GM21825 (cell line): ENCODE measurements around the gene CPZ.
"Not testable (repeated sequence)": the region's sequence is repeated elsewhere in the genome, so short reads cannot be mapped to it uniquely, and the experiment has no call there.

Source experiments
- ATAC-seq: cut with Tn5 transposase; IDR thresholded peaks from one replicate; pipeline ENCODE4 v1.9.1; 2021; ENCODE audit warnings: mild to moderate bottlenecking, moderate library complexity; ENCODE audit not compliant: unreplicated experiment

The CPZ gene

GRCh38 chr4:8634773-8635172, 42.2 kb downstream of the CPZ start:
- ATAC-seq, result not testable (repeated sequence)

- ATAC-seq, result not testable (repeated sequence)
Measured at GRCh38 chr4:8635897-8636554, 43.5 kb downstream of the CPZ start.

GRCh38 chr4:8637456-8637984, 45.0 kb downstream of the CPZ start:
- no peak for ATAC-seq

GRCh38 chr4:8639021-8639420, 46.5 kb downstream of the CPZ start:
- ATAC-seq, result no peak

GRCh38 chr4:8639777-8640720, 47.5 kb downstream of the CPZ start:
- no peak for ATAC-seq

GRCh38 chr4:8640816-8641215, 48.3 kb downstream of the CPZ start:
- ATAC-seq, result no peak

- no peak for ATAC-seq
Measured at GRCh38 chr4:8641256-8641655, 48.7 kb downstream of the CPZ start.

GRCh38 chr4:8641931-8642650, 49.5 kb downstream of the CPZ start:
- no peak for ATAC-seq

- no peak for ATAC-seq
Measured at GRCh38 chr4:8642651-8643321, 50.2 kb downstream of the CPZ start.

- no peak for ATAC-seq
Measured at GRCh38 chr4:8643441-8643840, 50.9 kb downstream of the CPZ start.

- ATAC-seq, result no peak
Measured at GRCh38 chr4:8643986-8644385, 51.4 kb downstream of the CPZ start.

GRCh38 chr4:8644461-8644891, 51.9 kb downstream of the CPZ start:
- ATAC-seq, result no peak

- no peak for ATAC-seq
Measured at GRCh38 chr4:8644966-8645752, 52.6 kb downstream of the CPZ start.

GRCh38 chr4:8645753-8646124, 53.2 kb downstream of the CPZ start:
- ATAC-seq, result no peak

- no peak for ATAC-seq
Measured at GRCh38 chr4:8646296-8647093, 53.9 kb downstream of the CPZ start.

- ATAC-seq, result no peak
Measured at GRCh38 chr4:8647094-8647570, 54.6 kb downstream of the CPZ start.

GRCh38 chr4:8647626-8648025, 55.1 kb downstream of the CPZ start:
- no peak for ATAC-seq

GRCh38 chr4:8648296-8648695, 55.7 kb downstream of the CPZ start:
- ATAC-seq, result no peak
